HEK293 (cell line): ENCODE results near the gene ACTR3.

Source experiments
- CTCF ChIA-PET: fragments of 350-600 bp; formaldehyde crosslinking; extraction: SDS; loops from one replicate; lab custom pipeline; 2021; ENCODE audit warnings: antibody characterized with exemption; lab: Yijun Ruan, JAX
- POLR2A ChIA-PET: fragments of 300-600 bp; formaldehyde crosslinking; extraction: SDS; loops from one replicate; lab custom pipeline; 2020; ENCODE audit warnings: antibody characterized with exemption, inconsistent platforms; lab: Yijun Ruan, JAX
- H3K27ac ChIP-seq: fragments of 200-500 bp; sonication (Bioruptor generic); 2 replicates; pipeline ENCODE4 v1.5.1; 2014; ENCODE audit warnings: low read depth, low read length, control low read depth, inconsistent platforms; ENCODE audit errors: extremely low read depth
- H3K36me3 ChIP-seq, 2 experiments: fragments of 200-500 bp in 1 of 2; sonication (Bioruptor generic) in 1 of 2; 1 replicate in 1 of 2; 2 replicates in 1 of 2; pipeline ENCODE4 v1.5.1; 2014 to 2017; ENCODE audit warnings: inconsistent platforms in 2 of 2, low read length in 2 of 2; ENCODE audit not compliant: control insufficient read depth in 2 of 2, insufficient read depth in 1 of 2
- H3K4me1 ChIP-seq: fragments of 200-500 bp; sonication (Bioruptor generic); 2 replicates; pipeline ENCODE4 v1.5.1; 2014; ENCODE audit warnings: mild to moderate bottlenecking, low read length, inconsistent platforms; ENCODE audit not compliant: control insufficient read depth, insufficient read depth
- H3K4me3 ChIP-seq: 2 replicates; pipeline ENCODE4 v1.5.1; 2011; ENCODE audit warnings: low read depth, mild to moderate bottlenecking, control low read depth, low read length, moderate library complexity
- H3K9me3 ChIP-seq: fragments of 200-500 bp; sonication (Bioruptor generic); 2 replicates; pipeline ENCODE4 v1.5.1; 2014; ENCODE audit warnings: low read depth, low read length, inconsistent platforms; ENCODE audit not compliant: control insufficient read depth, insufficient read depth
- GFI1B ChIP-seq: fragments of 450-650 bp; formaldehyde crosslinking; IDR thresholded peaks from 2 replicates; pipeline ENCODE4 v1.5.1; 2016; ENCODE audit warnings: missing biosample characterization, missing genetic modification characterization
- ZNF223 ChIP-seq: fragments of 450-650 bp; formaldehyde crosslinking; IDR thresholded peaks from 2 replicates; pipeline ENCODE4 v1.5.1; 2016; ENCODE audit warnings: missing biosample characterization, missing genetic modification characterization
- ZNF335 ChIP-seq: fragments of 450-650 bp; formaldehyde crosslinking; conservative IDR thresholded peaks from 2 replicates; pipeline ENCODE4 v1.5.1; 2016; ENCODE audit warnings: missing biosample characterization, missing genetic modification characterization
- ZNF404 ChIP-seq: fragments of 450-650 bp; formaldehyde crosslinking; IDR thresholded peaks from 2 replicates; pipeline ENCODE4 v1.5.1; 2017; ENCODE audit warnings: missing biosample characterization, missing genetic modification characterization
- ZNF416 ChIP-seq: fragments of 450-650 bp; formaldehyde crosslinking; IDR thresholded peaks from 2 replicates; pipeline ENCODE4 v1.5.1; 2016; ENCODE audit warnings: missing biosample characterization, missing genetic modification characterization
- ZNF510 ChIP-seq: fragments of 450-650 bp; formaldehyde crosslinking; IDR thresholded peaks from 2 replicates; pipeline ENCODE4 v1.5.1; 2018; ENCODE audit warnings: mild to moderate bottlenecking, missing genetic modification characterization, missing biosample characterization; ENCODE audit not compliant: insufficient replicate concordance
- ZNF624 ChIP-seq: fragments of 450-650 bp; formaldehyde crosslinking; IDR thresholded peaks from 2 replicates; pipeline ENCODE4 v1.5.1; 2017; ENCODE audit warnings: missing biosample characterization, missing genetic modification characterization
- ZNF701 ChIP-seq: fragments of 450-650 bp; formaldehyde crosslinking; IDR thresholded peaks from 2 replicates; pipeline ENCODE4 v1.5.1; 2016; ENCODE audit warnings: missing biosample characterization, missing genetic modification characterization
- ZSCAN16 ChIP-seq: fragments of 450-650 bp; formaldehyde crosslinking; IDR thresholded peaks from 2 replicates; pipeline ENCODE4 v1.5.1; 2016; ENCODE audit warnings: missing biosample characterization, missing genetic modification characterization
- TF ChIP-seq, protein P1 (sequence below): fragments of 450-650 bp; formaldehyde crosslinking; IDR thresholded peaks from 2 replicates; pipeline ENCODE4 v1.5.1; 2016; ENCODE audit warnings: missing biosample characterization, missing genetic modification characterization
- TF ChIP-seq, protein P2 (sequence below): fragments of 450-650 bp; formaldehyde crosslinking; IDR thresholded peaks from 2 replicates; pipeline ENCODE4 v1.5.1; 2016; ENCODE audit warnings: missing biosample characterization, missing genetic modification characterization
- TF ChIP-seq, protein P3 (sequence below): fragments of 450-650 bp; formaldehyde crosslinking; IDR thresholded peaks from 2 replicates; pipeline ENCODE4 v1.5.1; 2017; ENCODE audit warnings: missing biosample characterization, mild to moderate bottlenecking, missing genetic modification characterization, moderate library complexity
- TF ChIP-seq, protein P4 (sequence below): fragments of 450-650 bp; formaldehyde crosslinking; IDR thresholded peaks from 2 replicates; pipeline ENCODE4 v1.5.1; 2016; ENCODE audit warnings: missing biosample characterization, missing genetic modification characterization, borderline replicate concordance

ACTR3 gene

DNA sequence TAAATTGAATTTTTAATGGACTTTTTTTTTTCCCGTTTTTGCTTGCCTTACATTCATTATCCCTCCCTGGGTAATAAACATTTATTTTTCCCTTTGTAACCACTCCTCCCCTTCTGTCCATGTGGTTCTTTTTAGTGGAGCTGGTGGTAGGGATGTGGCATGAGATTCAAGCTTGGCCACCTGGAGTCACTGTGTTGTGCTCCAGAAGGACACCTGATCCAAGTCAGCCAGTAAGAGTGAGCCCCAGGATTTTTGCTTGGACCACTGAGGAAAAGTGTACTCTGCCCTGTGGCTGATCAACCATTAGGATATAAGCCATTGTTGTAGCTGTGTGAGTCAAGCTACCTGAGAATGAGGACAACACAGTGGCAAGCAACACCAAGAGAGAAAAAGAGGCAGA lies 11.1 kb upstream of the ACTR3 start:
- POLR2A ChIA-PET: interaction anchor here (0.6 to 1.9 kb wide), 2 partner anchors 11 to 177 kb away, joined by 3 to 6 read pairs; partner anchors contain the start of gene ACTR3
- no peak for TF ChIP-seq ZSCAN16 (tag by site-specific recombination)
- TF ChIP-seq, protein P1, sequence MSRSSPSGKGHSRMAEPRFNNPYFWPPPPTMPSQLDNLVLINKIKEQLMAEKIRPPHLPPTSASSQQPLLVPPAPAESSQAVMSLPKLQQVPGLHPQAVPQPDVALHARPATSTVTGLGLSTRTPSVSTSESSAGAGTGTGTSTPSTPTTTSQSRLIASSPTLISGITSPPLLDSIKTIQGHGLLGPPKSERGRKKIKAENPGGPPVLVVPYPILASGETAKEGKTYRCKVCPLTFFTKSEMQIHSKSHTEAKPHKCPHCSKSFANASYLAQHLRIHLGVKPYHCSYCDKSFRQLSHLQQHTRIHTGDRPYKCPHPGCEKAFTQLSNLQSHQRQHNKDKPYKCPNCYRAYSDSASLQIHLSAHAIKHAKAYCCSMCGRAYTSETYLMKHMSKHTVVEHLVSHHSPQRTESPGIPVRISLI (tag by site-specific recombination): peak; percentile 8; the same call in 1 of the 2 replicates
- TF ChIP-seq, all 188 proteins: peak for 1
- H3K9me3 ChIP-seq: no peaks in the 10 kb centered on the region
- no peaks in the 10 kb centered on the region for H3K36me3 ChIP-seq
- CTCF ChIA-PET: interaction anchor here (0.6 to 2.1 kb wide), 2 partner anchors 10 to 58 kb away, joined by 3 to 5 read pairs; no protein-coding TSS in a partner anchor
- no peak overlapping the region for H3K27ac ChIP-seq
- peaks cover 26% of the 10 kb centered on the region for H3K4me1 ChIP-seq
- no peak overlapping the region for H3K4me3 ChIP-seq

DNA sequence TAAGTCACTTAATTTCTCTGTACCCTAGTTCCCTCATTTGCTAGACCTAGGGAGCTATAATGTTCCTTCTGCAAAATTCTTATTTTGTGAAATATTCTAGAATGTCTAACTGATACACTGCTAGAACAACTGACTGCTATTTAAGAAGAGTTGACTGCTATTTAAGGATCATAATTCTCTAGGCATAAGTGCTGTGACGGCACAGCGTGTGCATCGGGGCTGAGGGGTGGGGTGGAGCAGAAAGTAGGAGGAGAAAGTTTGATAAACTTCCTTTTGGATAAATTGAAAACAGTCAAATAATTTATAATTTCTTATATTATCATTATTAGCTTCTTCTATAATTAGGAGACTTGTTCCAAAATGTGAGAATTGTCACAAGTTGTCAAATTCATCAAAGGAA lies 10.4 kb upstream of the ACTR3 start:
- H3K4me1 ChIP-seq: peaks cover 26% of the 10 kb centered on the region
- ChIA-PET POLR2A (interaction anchor here (0.5 to 1.9 kb wide), 2 partner anchors 10 to 30 kb away, joined by 3 to 6 read pairs; partner anchors contain the start of gene ACTR3), CTCF (interaction anchor here (1.4 to 2.1 kb wide), 2 partner anchors 9 to 118 kb away, joined by 3 to 5 read pairs; no protein-coding TSS in a partner anchor)
- H3K27ac ChIP-seq: no peak overlapping the region
- no peaks in the 10 kb centered on the region for H3K36me3 ChIP-seq
- no peak overlapping the region for H3K4me3 ChIP-seq
- H3K9me3 ChIP-seq: no peaks in the 10 kb centered on the region
- TF ChIP-seq ZNF335 (no peak), ZNF701 (tag by site-specific recombination) (no peak)

DNA sequence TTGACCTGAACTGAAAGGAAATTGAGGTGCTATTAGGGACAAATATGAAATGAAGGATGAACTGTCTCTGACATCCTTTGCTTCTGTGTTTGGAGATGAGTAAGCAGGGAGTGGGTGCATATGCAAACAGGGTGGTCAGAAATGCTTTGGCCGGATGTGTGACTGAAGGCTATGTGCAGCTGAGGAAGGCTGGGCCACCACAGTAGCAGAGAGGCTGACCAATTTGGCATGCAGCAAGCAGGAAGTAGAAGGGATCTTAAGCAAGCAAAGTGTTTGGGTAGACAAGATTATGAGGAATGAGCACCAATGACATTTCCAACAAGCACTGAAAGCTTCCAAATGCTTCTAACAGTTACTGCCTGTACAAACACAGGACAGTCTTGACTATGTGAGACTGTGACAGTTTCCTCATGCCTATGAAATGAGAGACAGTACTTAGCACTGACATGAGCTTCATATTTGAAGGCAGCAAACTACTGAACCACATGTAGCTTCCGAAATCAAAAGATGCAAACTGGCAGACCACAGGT lies 3.3 kb upstream of the ACTR3 start:
- Histone ChIP-seq H3K4me3 (no peak overlapping the region), H3K9me3 (no peaks in the 10 kb centered on the region), H3K27ac (no peak overlapping the region), H3K4me1 (0 out of 2 replicates have a peak, but pooled peaks cover under 1% of the 10 kb centered on the region), H3K36me3 (no peaks in the 10 kb centered on the region)
- POLR2A ChIA-PET: interaction anchor here (0.7 kb wide), 1 partner anchor 153 kb away, joined by 3 read pairs; no protein-coding TSS in a partner anchor
- TF ChIP-seq GFI1B (tag by site-specific recombination) (no peak), ZNF223 (tag by site-specific recombination) (no peak)
- TF ChIP-seq, protein P2, sequence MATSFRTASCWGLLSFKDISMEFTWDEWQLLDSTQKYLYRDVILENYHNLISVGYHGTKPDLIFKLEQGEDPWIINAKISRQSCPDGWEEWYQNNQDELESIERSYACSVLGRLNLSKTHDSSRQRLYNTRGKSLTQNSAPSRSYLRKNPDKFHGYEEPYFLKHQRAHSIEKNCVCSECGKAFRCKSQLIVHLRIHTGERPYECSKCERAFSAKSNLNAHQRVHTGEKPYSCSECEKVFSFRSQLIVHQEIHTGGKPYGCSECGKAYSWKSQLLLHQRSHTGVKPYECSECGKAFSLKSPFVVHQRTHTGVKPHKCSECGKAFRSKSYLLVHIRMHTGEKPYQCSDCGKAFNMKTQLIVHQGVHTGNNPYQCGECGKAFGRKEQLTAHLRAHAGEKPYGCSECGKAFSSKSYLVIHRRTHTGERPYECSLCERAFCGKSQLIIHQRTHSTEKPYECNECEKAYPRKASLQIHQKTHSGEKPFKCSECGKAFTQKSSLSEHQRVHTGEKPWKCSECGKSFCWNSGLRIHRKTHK (tag by site-specific recombination): no peak
- CTCF ChIA-PET: no interaction called here

DNA sequence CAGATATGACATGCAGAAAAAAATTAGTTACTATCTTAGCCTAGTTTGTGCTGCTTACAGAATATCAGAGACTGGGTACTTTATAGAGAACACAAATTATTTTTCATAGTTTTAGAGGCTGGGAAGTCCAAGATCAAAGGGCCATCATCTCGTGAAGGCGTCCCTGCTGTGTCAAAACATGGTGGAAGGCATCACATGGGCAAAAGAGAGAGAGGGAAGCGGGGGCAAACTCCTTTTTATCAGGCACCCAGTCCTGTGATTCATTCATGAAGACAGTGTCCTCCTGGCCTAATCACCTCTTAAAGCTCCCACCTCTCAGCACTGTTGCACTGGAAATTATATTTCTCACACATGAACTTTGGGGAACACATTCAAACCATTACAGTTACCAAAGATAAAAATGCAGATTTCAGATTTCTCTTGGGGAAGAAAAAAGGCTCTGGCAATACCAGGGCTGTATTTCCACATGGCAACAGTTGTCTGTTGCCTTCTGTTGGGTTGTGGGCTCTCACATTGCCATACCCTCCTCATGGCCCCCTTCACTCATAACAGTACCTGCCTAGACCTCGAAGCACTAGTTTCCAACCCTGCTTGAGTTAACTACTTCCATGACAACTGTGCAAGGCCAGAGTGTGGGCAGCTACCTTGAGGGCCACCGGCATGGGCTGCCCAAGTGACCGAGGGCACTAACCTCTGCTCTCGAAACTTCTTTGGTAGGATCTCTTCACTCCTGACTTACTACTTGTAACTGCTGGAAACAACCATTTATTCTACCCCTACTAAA lies 2.7 kb upstream of the ACTR3 start:
- Histone ChIP-seq H3K27ac (no peak overlapping the region), H3K36me3 (no peaks in the 10 kb centered on the region), H3K4me3 (no peak overlapping the region), H3K4me1 (peaks cover 7% of the 10 kb centered on the region), H3K9me3 (no peaks in the 10 kb centered on the region)
- ChIA-PET POLR2A (interaction anchor here (0.9 to 1.5 kb wide), 2 partner anchors 120 to 131 kb away, joined by 3 to 4 read pairs; partner anchors contain the start of gene SLC35F5), CTCF (interaction anchor here (1.1 kb wide), 1 partner anchor 93 kb away, joined by 3 read pairs; no protein-coding TSS in a partner anchor)
- TF ChIP-seq ZNF404 (tag by site-specific recombination) (no peak), ZNF624 (tag by site-specific recombination) (no peak), ZNF510 (tag by site-specific recombination) (no peak), ZNF416 (no peak)
- TF ChIP-seq, protein P3, sequence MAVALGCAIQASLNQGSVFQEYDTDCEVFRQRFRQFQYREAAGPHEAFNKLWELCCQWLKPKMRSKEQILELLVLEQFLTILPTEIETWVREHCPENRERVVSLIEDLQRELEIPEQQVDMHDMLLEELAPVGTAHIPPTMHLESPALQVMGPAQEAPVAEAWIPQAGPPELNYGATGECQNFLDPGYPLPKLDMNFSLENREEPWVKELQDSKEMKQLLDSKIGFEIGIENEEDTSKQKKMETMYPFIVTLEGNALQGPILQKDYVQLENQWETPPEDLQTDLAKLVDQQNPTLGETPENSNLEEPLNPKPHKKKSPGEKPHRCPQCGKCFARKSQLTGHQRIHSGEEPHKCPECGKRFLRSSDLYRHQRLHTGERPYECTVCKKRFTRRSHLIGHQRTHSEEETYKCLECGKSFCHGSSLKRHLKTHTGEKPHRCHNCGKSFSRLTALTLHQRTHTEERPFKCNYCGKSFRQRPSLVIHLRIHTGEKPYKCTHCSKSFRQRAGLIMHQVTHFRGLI (tag by site-specific recombination): no peak
- TF ChIP-seq, protein P4, sequence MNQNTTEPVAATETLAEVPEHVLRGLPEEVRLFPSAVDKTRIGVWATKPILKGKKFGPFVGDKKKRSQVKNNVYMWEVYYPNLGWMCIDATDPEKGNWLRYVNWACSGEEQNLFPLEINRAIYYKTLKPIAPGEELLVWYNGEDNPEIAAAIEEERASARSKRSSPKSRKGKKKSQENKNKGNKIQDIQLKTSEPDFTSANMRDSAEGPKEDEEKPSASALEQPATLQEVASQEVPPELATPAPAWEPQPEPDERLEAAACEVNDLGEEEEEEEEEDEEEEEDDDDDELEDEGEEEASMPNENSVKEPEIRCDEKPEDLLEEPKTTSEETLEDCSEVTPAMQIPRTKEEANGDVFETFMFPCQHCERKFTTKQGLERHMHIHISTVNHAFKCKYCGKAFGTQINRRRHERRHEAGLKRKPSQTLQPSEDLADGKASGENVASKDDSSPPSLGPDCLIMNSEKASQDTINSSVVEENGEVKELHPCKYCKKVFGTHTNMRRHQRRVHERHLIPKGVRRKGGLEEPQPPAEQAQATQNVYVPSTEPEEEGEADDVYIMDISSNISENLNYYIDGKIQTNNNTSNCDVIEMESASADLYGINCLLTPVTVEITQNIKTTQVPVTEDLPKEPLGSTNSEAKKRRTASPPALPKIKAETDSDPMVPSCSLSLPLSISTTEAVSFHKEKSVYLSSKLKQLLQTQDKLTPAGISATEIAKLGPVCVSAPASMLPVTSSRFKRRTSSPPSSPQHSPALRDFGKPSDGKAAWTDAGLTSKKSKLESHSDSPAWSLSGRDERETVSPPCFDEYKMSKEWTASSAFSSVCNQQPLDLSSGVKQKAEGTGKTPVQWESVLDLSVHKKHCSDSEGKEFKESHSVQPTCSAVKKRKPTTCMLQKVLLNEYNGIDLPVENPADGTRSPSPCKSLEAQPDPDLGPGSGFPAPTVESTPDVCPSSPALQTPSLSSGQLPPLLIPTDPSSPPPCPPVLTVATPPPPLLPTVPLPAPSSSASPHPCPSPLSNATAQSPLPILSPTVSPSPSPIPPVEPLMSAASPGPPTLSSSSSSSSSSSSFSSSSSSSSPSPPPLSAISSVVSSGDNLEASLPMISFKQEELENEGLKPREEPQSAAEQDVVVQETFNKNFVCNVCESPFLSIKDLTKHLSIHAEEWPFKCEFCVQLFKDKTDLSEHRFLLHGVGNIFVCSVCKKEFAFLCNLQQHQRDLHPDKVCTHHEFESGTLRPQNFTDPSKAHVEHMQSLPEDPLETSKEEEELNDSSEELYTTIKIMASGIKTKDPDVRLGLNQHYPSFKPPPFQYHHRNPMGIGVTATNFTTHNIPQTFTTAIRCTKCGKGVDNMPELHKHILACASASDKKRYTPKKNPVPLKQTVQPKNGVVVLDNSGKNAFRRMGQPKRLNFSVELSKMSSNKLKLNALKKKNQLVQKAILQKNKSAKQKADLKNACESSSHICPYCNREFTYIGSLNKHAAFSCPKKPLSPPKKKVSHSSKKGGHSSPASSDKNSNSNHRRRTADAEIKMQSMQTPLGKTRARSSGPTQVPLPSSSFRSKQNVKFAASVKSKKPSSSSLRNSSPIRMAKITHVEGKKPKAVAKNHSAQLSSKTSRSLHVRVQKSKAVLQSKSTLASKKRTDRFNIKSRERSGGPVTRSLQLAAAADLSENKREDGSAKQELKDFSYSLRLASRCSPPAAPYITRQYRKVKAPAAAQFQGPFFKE (tag by site-specific recombination): no peak
